Right lobe of liver (tissue), 6 donors: Measurements from ENCODE around the gene SHF. TPM values are rescaled to one million over a fixed set of nuclear protein-coding genes. Genes with fewer than 3 reads are reported as not detected.
A peak's percentile ranks its signal among the peaks of the same experiment; 100 is the strongest.

Source experiments
- ATAC-seq, 4 donors: fragments of 200-7000 bp; cut with Tn5 transposase; one replicate each; pipeline ENCODE4 v1.9.1; 2020; ENCODE audit warnings: mild to moderate bottlenecking in 4 of 4, moderate library complexity in 4 of 4
- DNase-seq, 3 donors: peaks; one replicate each; pipeline ENCODE4 v3.0.0-alpha.2; 2020
- H3K27ac ChIP-seq, 3 donors: fragments of 200-600 bp; one replicate each; pipeline ENCODE4 v1.8.0; 2022
- H3K27me3 ChIP-seq, 2 donors: fragments of 200-600 bp; one replicate each; pipeline ENCODE4 v1.8.0; 2022
- H3K36me3 ChIP-seq, 4 donors: fragments of 200-600 bp; sonication (generic) in 1 of 4; one replicate each; pipeline versions ENCODE4 v1.5.1 to v1.8.0; 2017 to 2022; ENCODE audit warnings: control low read depth in 1 of 4
- H3K4me1 ChIP-seq, 4 donors: fragments of 200-600 bp; sonication (generic) in 1 of 4; one replicate each; pipeline versions ENCODE4 v1.5.1 to v1.8.0; 2017 to 2022; ENCODE audit warnings: control low read depth in 1 of 4
- H3K4me3 ChIP-seq, 3 donors: fragments of 200-600 bp; one replicate each; pipeline ENCODE4 v1.8.0; 2022
- H3K9me3 ChIP-seq, 4 donors: fragments of 200-600 bp; sonication (generic) in 1 of 4; one replicate each; pipeline versions ENCODE4 v1.5.1 to v1.8.0; 2017 to 2022; ENCODE audit warnings: control low read depth in 1 of 4
- CTCF ChIP-seq, 4 donors: fragments of 200-600 bp in 3 of 4; fragments of 450-650 bp in 1 of 4; IDR thresholded peaks; one replicate each; pipeline versions ENCODE4 v1.5.1 to v1.8.0; 2016 to 2022; ENCODE audit warnings: antibody characterized with exemption in 4 of 4, mild to moderate bottlenecking in 2 of 4
- POLR2A ChIP-seq: fragments of 450-650 bp; IDR thresholded peaks from one replicate; pipeline ENCODE4 v1.6.1; 2017; ENCODE audit warnings: antibody characterized with exemption, mild to moderate bottlenecking
- WGBS: methylation state at CpG from one replicate; pipeline ENCODE4 v1.1.6; 2018; ENCODE audit warnings: low coverage, low lambda C conversion rate; ENCODE audit not compliant: insufficient coverage; ENCODE audit errors: missing lambda C conversion rate; 5-methylcytosine and 5-hydroxymethylcytosine counted together
- intact Hi-C, 2 donors: fragments of 100-400 bp; cut with DNase I; formaldehyde crosslinking; loops; one replicate each; pipeline versions ENCODE4 v1.11.2 to v1.14.1; 2022
- total RNA-seq, 6 experiments: library from RNA; depleted of rRNA in 2 of 6; stranded (reverse); fragments of >200 nt in 2 of 6; fragmentation: NEBNext Ultra II Directional in 3 of 6; extraction: Animal tissue kit (Norgen Biotek cat#: 25700) in 3 of 6; gene quantifications; one replicate each; pipeline versions ENCODE4 v1.1.0 to v1.2.4, GENCODE V29; 2016 to 2023
- donor health status: DM: no; HTN: yes; CAD: no.
- donor health status: DM: no; HTN: no; CAD: no.
- donor health status: DM: no; HTN: no; CAD: no.
- donor health status: DM: no; HTN: yes; CAD: no.
- donor health status: DM: no; HTN: yes; CAD: no.

Gene SHF
- total RNA-seq, 6 experiments from 2014 or later = 12.7 to 23.5 (median 15.1) TPM

DNA sequence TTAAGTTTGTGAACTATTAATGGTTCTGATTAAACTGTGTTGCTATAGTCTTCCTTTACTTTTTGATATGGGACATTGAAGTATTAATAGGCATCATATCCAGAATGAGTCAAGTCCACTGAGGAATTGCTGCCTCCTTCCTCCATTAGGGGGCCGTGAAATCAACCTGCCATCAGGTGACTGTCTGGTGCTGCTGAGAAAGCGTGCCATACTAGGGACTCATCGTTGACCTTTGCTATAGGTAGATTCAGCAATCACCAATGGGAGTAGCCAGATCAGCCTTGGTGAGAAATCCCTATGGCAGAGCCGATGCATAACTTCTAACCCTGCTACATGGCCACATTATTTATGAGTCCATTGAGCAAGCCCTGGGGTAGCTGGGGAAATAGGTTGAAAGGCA is 34.2 kb upstream of the SHF start:
- Histone ChIP-seq H3K27ac (no peak overlapping the region), H3K4me3 (no peak overlapping the region), H3K4me1 (peaks cover 0 to 12% (median 0%) of the 10 kb centered on the region in 4 donors), H3K27me3 (no peaks in the 10 kb centered on the region), H3K36me3 (no peaks in the 10 kb centered on the region), H3K9me3 (no peaks in the 10 kb centered on the region)
- no peak for TF ChIP-seq CTCF (IDR thresholded peaks at IDR 0.05)
- TF ChIP-seq POLR2A = no peak
- WGBS = 73% methylated on average over 4 of the region's 4 CpGs
- ATAC-seq (no peak), DNase-seq (no peak)
- intact Hi-C loops = no loop called here

GRCh38 chr15:45221053-45221599 is 33.4 kb upstream of the SHF start:
- Histone ChIP-seq H3K27ac (no peak overlapping the region), H3K4me1 (peaks cover 0 to 12% (median 0%) of the 10 kb centered on the region in 4 donors), H3K27me3 (no peaks in the 10 kb centered on the region), H3K9me3 (no peaks in the 10 kb centered on the region), H3K4me3 (no peak overlapping the region), H3K36me3 (no peaks in the 10 kb centered on the region)
- TF ChIP-seq POLR2A (no peak), CTCF (IDR thresholded peaks at IDR 0.05) (no peak)
- DNase-seq (no peak), ATAC-seq (no peak)
- intact Hi-C loops = no loop called here
- 93% methylated on average over 2 of the region's 2 CpGs for WGBS

GRCh38 chr15:45212493-45212892 is 24.7 kb upstream of the SHF start:
- Histone ChIP-seq H3K4me1 (no peaks in the 10 kb centered on the region), H3K27ac (no peak overlapping the region), H3K4me3 (no peak overlapping the region), H3K9me3 (no peaks in the 10 kb centered on the region), H3K36me3 (no peaks in the 10 kb centered on the region), H3K27me3 (no peaks in the 10 kb centered on the region)
- 88% methylated on average over 1 of the region's 1 CpG for WGBS
- ATAC-seq = no peak
- TF ChIP-seq CTCF (IDR thresholded peaks at IDR 0.05) (no peak), POLR2A (no peak)
- no peak for DNase-seq
- intact Hi-C loops = no loop called here

GRCh38 chr15:45205192-45205591 is 17.4 kb upstream of the SHF start:
- intact Hi-C loops = loop anchor here in 1 of 2 donors (10.0 kb wide), 1 partner anchor 60 kb away; no protein-coding TSS in a partner anchor
- ATAC-seq = peak; percentile 31 to 47 (median 38)

More at GRCh38 chr15:45205192-45205591, 17.4 kb upstream of the SHF start:
- Histone ChIP-seq H3K4me1 (peaks cover 0 to 29% (median 5%) of the 10 kb centered on the region in 4 donors), H3K4me3 (no peak overlapping the region), H3K27me3 (no peaks in the 10 kb centered on the region), H3K36me3 (no peaks in the 10 kb centered on the region), H3K9me3 (no peaks in the 10 kb centered on the region), H3K27ac (no peak overlapping the region)
- DNase-seq = peak; percentile 50 to 65 (median 60)
- 0% methylated on average over 2 of the region's 2 CpGs for WGBS
- no peak for TF ChIP-seq POLR2A
- peak; percentile 69 to 86 (median 76) for TF ChIP-seq CTCF (IDR thresholded peaks at IDR 0.05)
